GM12878 (cell line): ENCODE data around the gene ZFP36. TPM values are rescaled to one million over a fixed set of nuclear protein-coding genes. Genes with fewer than 3 reads are reported as not detected.

Experiments
- ATAC-seq: fragments of 200-7000 bp; cut with Tn5 transposase; 3 replicates; pipeline ENCODE4 v1.9.1; 2020; ENCODE audit warnings: mild to moderate bottlenecking, moderate library complexity
- BruUV-seq: library from RNA; stranded (reverse); fragments of 400-500 nt; replicated peaks from 2 replicates; lab custom pipeline; 2021; lab: Mats Ljungman, UMichigan
- CTCF ChIA-PET: fragments of 300-600 bp; sonication (Branson Sonifier 250); formaldehyde crosslinking; extraction: SDS; loops from one replicate; lab custom pipeline; 2021; ENCODE audit warnings: inconsistent platforms; lab: Yijun Ruan, JAX
- POLR2A ChIA-PET: fragments of 350-600 bp; formaldehyde crosslinking; extraction: SDS; loops from one replicate; lab custom pipeline; 2021; ENCODE audit warnings: inconsistent platforms; lab: Charles Lee
- RAD21 ChIA-PET: fragments of 300-600 bp; sonication (Branson Sonifier 250); formaldehyde crosslinking; loops from one replicate; lab custom pipeline; 2023; ENCODE audit warnings: antibody characterized with exemption; ENCODE audit not compliant: unreplicated experiment; lab: Charles Lee
- SMC1A ChIA-PET: fragments of 300-600 bp; sonication (Branson Sonifier 250); formaldehyde crosslinking; loops from one replicate; lab custom pipeline; 2023; ENCODE audit not compliant: unreplicated experiment, uncharacterized antibody; lab: Charles Lee
- DNase-seq: peaks from one replicate; pipeline ENCODE4 v3.0.0-alpha.2; 2011; ENCODE audit warnings: low read depth, low spot score
- FAIRE-seq: peaks from 3 replicates; lab custom pipeline; 2011; peaks lifted over from hg19 to GRCh38; lab: Jason Lieb, UNC
- H2AFZ ChIP-seq: 2 replicates; pipeline ENCODE4 v1.6.0; 2011; ENCODE audit warnings: low read depth, low read length, control low read depth; ENCODE audit not compliant: control insufficient read depth
- H3K27ac ChIP-seq: 2 replicates; pipeline ENCODE4 v1.5.1; 2011; ENCODE audit warnings: control low read depth; ENCODE audit not compliant: control insufficient read depth, insufficient read depth
- H3K27me3 ChIP-seq, 2 experiments: replicated peaks in 1 of 2; 2 replicates each; pipeline versions ENCODE4 v1.6.0 to v1.6.1; 2011; ENCODE audit warnings: low read length in 1 of 2; ENCODE audit not compliant: control insufficient read depth in 2 of 2, insufficient read depth in 2 of 2
- H3K36me3 ChIP-seq, 2 experiments: 2 replicates each; pipeline ENCODE4 v1.5.1; 2011; ENCODE audit warnings: low read length in 1 of 2; ENCODE audit not compliant: control insufficient read depth in 2 of 2, insufficient read depth in 2 of 2
- H3K4me1 ChIP-seq: 2 replicates; pipeline ENCODE4 v1.6.1; 2011; ENCODE audit warnings: mild to moderate bottlenecking, low read length, moderate library complexity, mixed read lengths; ENCODE audit not compliant: control insufficient read depth, insufficient read depth
- H3K4me2 ChIP-seq: 2 replicates; pipeline ENCODE4 v1.6.0; 2011; ENCODE audit warnings: control low read depth; ENCODE audit not compliant: control insufficient read depth, insufficient read depth
- H3K4me3 ChIP-seq: fragments of 200-600 bp; sonication (generic); 2 replicates; pipeline ENCODE4 v1.5.1; 2016
- H3K79me2 ChIP-seq: 2 replicates; pipeline ENCODE4 v1.6.0; 2011; ENCODE audit warnings: low read length; ENCODE audit not compliant: control insufficient read depth, insufficient read depth
- H3K9ac ChIP-seq: 2 replicates; pipeline ENCODE4 v1.8.0; 2011; ENCODE audit warnings: low read length, control low read depth, mixed read lengths; ENCODE audit not compliant: control insufficient read depth, insufficient read depth
- H3K9me3 ChIP-seq: replicated peaks from 3 replicates; pipeline ENCODE4 v1.5.1; 2011; ENCODE audit warnings: mild to moderate bottlenecking, low read length; ENCODE audit not compliant: control insufficient read depth, insufficient read depth
- H4K20me1 ChIP-seq: 2 replicates; pipeline ENCODE4 v1.6.0; 2011; ENCODE audit not compliant: control insufficient read depth, insufficient read depth
- CREM ChIP-seq: IDR thresholded peaks from 2 replicates; pipeline ENCODE4 v1.6.1; 2014; ENCODE audit warnings: antibody characterized with exemption, low read depth
- E4F1 ChIP-seq: fragments of 450-650 bp; IDR thresholded peaks from 2 replicates; pipeline ENCODE4 v1.6.1; 2018; ENCODE audit warnings: borderline replicate concordance, mild to moderate bottlenecking; ENCODE audit not compliant: partially characterized antibody
- EZH2 ChIP-seq: IDR thresholded peaks from 2 replicates; pipeline ENCODE4 v1.6.1; 2012; ENCODE audit warnings: low read depth, mild to moderate bottlenecking, control low read depth, inconsistent platforms, low read length, borderline replicate concordance; ENCODE audit not compliant: control insufficient read depth
- HCFC1 ChIP-seq: fragments of 150-350 bp; IDR thresholded peaks from 2 replicates; pipeline ENCODE4 v1.6.1; 2014; ENCODE audit warnings: low read length
- MLLT1 ChIP-seq: fragments of 450-650 bp; IDR thresholded peaks from 2 replicates; pipeline ENCODE4 v1.6.1; 2016; ENCODE audit warnings: mild to moderate bottlenecking
- MYC ChIP-seq: IDR thresholded peaks from 2 replicates; pipeline ENCODE4 v1.6.1; 2011; ENCODE audit warnings: mild to moderate bottlenecking, low read length, moderate library complexity, inconsistent platforms; ENCODE audit not compliant: insufficient read depth, insufficient replicate concordance, insufficient read length, severe bottlenecking
- NFYB ChIP-seq: IDR thresholded peaks from 2 replicates; pipeline ENCODE4 v1.6.1; 2011; ENCODE audit warnings: low read depth, mild to moderate bottlenecking, low read length, improper control_type of control experiment, moderate library complexity; ENCODE audit not compliant: insufficient read depth
- NR2C1 ChIP-seq: fragments of 450-650 bp; IDR thresholded peaks from 2 replicates; pipeline ENCODE4 v1.6.1; 2017; ENCODE audit warnings: antibody characterized with exemption, mild to moderate bottlenecking, moderate library complexity
- PKNOX1 ChIP-seq: fragments of 450-650 bp; IDR thresholded peaks from 2 replicates; pipeline ENCODE4 v1.6.1; 2016; ENCODE audit warnings: mild to moderate bottlenecking
- PRDM15 ChIP-seq: fragments of 450-650 bp; formaldehyde crosslinking; IDR thresholded peaks from 2 replicates; pipeline ENCODE4 v1.4.0; 2020; ENCODE audit warnings: mild to moderate bottlenecking, moderate library complexity
- WRNIP1 ChIP-seq: IDR thresholded peaks from 2 replicates; pipeline ENCODE4 v1.6.1; 2011; ENCODE audit warnings: low read depth, low read length, improper control_type of control experiment, borderline replicate concordance
- ZNF622 ChIP-seq: fragments of 450-650 bp; IDR thresholded peaks from 2 replicates; pipeline ENCODE4 v1.6.1; 2017; ENCODE audit warnings: mild to moderate bottlenecking, inconsistent platforms
- WGBS: methylation state at CpG from one replicate; pipeline ENCODE4 v1.1.6; 2016; ENCODE audit warnings: low lambda C conversion rate; ENCODE audit not compliant: insufficient replicate concordance, insufficient coverage; ENCODE audit errors: missing lambda C conversion rate; 5-methylcytosine and 5-hydroxymethylcytosine counted together
- in situ Hi-C: fragments of 300-500 bp; cut with MboI; formaldehyde crosslinking; loops from 9 replicates; pipeline ENCODE4 v1.14.3; 2018; ENCODE audit warnings: mixed read lengths
- intact Hi-C: fragments of 100-400 bp; cut with micrococcal nuclease; formaldehyde crosslinking; loops from one replicate; pipeline ENCODE4 v1.14.2; 2022; ENCODE audit not compliant: unreplicated experiment
- polyA plus RNA-seq, 11 experiments: library from polyadenylated mRNA; depleted of rRNA in 4 of 11; unstranded in 6 of 11; stranded (reverse) in 5 of 11; fragments of >200 nt; fragmentation: Nextera tagmentation in 4 of 11; fragmentation: Illumina TruSeq in 1 of 11; extraction: Ambion mirVana in 4 of 11; extraction: Trizol in 1 of 11; gene quantifications; 1 replicate in 1 of 11; 2 replicates in 10 of 11; pipeline versions ENCODE4 v1.2.1 to v1.2.3, GENCODE V29; 2011 to 2016; ENCODE audit warnings: inconsistent platforms in 2 of 11, missing spikeins in 2 of 11, low read depth in 1 of 11
- total RNA-seq, 4 experiments: library from RNA; depleted of rRNA in 3 of 4; stranded (reverse); fragments of >200 nt in 3 of 4; fragmentation: Illumina TruSeq in 1 of 4; extraction: Trizol in 1 of 4; gene quantifications; 2 replicates each; pipeline versions ENCODE4 v1.2.1 to v1.2.3, GENCODE V29; 2013 to 2021

ZFP36 gene
- total and polyA plus RNA-seq, 10 of the 15 experiments (the other 5 are each of a cell fraction or from before 2014, with no cell fraction given), result 5.3 to 55.0 (median 18.1) TPM

- Histone ChIP-seq H3K4me3 (no peak overlapping the region), H3K9me3 (no peaks in the 10 kb centered on the region)
- POLR2A ChIA-PET, result interaction anchor here (0.6 kb wide), 1 partner anchor 361 kb away, joined by 6 read pairs; no protein-coding TSS in a partner anchor
- no peak for TF ChIP-seq PKNOX1
- TF ChIP-seq HCFC1, result no peak
- no peak for TF ChIP-seq EZH2
- no peak for TF ChIP-seq NR2C1
- TF ChIP-seq MLLT1, result no peak
- TF ChIP-seq PRDM15, result no peak
- no peak for TF ChIP-seq CREM
- no peak for TF ChIP-seq MYC
- TF ChIP-seq ZNF622, result no peak
- no peak for TF ChIP-seq WRNIP1
- TF ChIP-seq E4F1, result no peak
- no peak for TF ChIP-seq NFYB
These were observed 24.6 kb upstream of the ZFP36 start for GRCh38 chr19:39381910-39382611.

More at GRCh38 chr19:39381910-39382611, 24.6 kb upstream of the ZFP36 start:
- ChIA-PET SMC1A (no interaction called here), RAD21 (no interaction called here), CTCF (interaction anchor here (1.0 kb wide), 1 partner anchor 262 kb away, joined by 3 read pairs; no protein-coding TSS in a partner anchor)
- in situ Hi-C loops (no loop called here), intact Hi-C loops (no loop called here)
- FAIRE-seq, result no peak
- no peak for DNase-seq
- H3K9ac ChIP-seq, result no peak overlapping the region
- H3K4me2 ChIP-seq, result no peak overlapping the region
- no peak overlapping the region for H2AFZ ChIP-seq
- peaks cover 12 to 18% of the 10 kb centered on the region in 2 experiments for H3K36me3 ChIP-seq
- H3K27ac ChIP-seq, result no peak overlapping the region
- 70% methylated on average over 10 of the region's 10 CpGs for WGBS
- no TSS peak for BruUV-seq
- ATAC-seq, result no peak
- H3K4me1 ChIP-seq, result no peaks in the 10 kb centered on the region
- no peaks in the 10 kb centered on the region for H3K27me3 ChIP-seq
- no peaks in the 10 kb centered on the region for H3K79me2 ChIP-seq
- no peaks in the 10 kb centered on the region for H4K20me1 ChIP-seq
